VCaP (cell line): Measurements from ENCODE around the gene SCARF2.
"Not testable (repeated sequence)": the region's sequence is repeated elsewhere in the genome, so short reads cannot be mapped to it uniquely, and the experiment has no call there.

Source experiments
- H3K27ac ChIP-seq: fragments of 450-650 bp; 2 replicates; pipeline ENCODE4 v1.5.1; 2017
- TF ChIP-seq, protein P1 (sequence below): fragments of 450-650 bp; conservative IDR thresholded peaks from 2 replicates; pipeline ENCODE4 v1.5.1; 2017; ENCODE audit warnings: mild to moderate bottlenecking, moderate library complexity

The SCARF2 gene

GRCh38 chr22:20393705-20394476 is 43.7 kb downstream of the SCARF2 start, which contains the start of gene ZNF74:
ZNF74 (plus strand) TSS chr22:20394151; CDS start chr22:20394629, 478 bp downstream.
- TF ChIP-seq, protein P1, sequence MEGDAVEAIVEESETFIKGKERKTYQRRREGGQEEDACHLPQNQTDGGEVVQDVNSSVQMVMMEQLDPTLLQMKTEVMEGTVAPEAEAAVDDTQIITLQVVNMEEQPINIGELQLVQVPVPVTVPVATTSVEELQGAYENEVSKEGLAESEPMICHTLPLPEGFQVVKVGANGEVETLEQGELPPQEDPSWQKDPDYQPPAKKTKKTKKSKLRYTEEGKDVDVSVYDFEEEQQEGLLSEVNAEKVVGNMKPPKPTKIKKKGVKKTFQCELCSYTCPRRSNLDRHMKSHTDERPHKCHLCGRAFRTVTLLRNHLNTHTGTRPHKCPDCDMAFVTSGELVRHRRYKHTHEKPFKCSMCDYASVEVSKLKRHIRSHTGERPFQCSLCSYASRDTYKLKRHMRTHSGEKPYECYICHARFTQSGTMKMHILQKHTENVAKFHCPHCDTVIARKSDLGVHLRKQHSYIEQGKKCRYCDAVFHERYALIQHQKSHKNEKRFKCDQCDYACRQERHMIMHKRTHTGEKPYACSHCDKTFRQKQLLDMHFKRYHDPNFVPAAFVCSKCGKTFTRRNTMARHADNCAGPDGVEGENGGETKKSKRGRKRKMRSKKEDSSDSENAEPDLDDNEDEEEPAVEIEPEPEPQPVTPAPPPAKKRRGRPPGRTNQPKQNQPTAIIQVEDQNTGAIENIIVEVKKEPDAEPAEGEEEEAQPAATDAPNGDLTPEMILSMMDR: no peak
- H3K27ac ChIP-seq: peak within 1 kb of the TSS; percentile 88

GRCh38 chr22:20392983-20393704 is 44.5 kb downstream of the SCARF2 start:
- peak overlapping the region; percentile 88 for H3K27ac ChIP-seq
- TF ChIP-seq, protein P1: no peak

- H3K27ac ChIP-seq: not testable (repeated sequence)
Observed at GRCh38 chr22:20392365-20392881, 45.2 kb downstream of the SCARF2 start.

GRCh38 chr22:20391222-20391621 is 46.4 kb downstream of the SCARF2 start:
- H3K27ac ChIP-seq: no peak overlapping the region
- TF ChIP-seq, protein P1: no peak

DNA sequence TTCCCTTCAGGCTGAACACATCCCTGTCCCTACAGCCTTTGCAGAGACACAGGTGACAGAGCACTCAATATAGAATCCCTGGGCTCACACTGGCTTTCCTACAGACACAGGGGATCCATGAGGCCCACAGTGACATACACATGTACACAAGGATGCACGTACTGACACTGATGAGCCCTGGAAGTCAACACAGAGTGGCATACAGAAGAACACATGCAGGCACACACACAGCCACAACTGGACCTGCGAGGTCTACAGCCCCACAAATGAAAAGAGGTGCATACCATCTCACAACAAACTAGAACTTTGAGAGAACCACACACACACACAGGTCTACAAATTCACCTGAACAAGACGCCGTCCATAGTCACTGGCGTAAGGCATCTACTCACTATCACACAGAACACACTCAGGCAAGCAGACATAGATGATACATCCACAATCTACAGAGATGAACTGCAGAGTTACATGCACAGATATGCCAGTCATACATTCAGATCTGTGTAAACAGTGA is 47.2 kb downstream of the SCARF2 start:
- TF ChIP-seq, protein P1: no peak

DNA sequence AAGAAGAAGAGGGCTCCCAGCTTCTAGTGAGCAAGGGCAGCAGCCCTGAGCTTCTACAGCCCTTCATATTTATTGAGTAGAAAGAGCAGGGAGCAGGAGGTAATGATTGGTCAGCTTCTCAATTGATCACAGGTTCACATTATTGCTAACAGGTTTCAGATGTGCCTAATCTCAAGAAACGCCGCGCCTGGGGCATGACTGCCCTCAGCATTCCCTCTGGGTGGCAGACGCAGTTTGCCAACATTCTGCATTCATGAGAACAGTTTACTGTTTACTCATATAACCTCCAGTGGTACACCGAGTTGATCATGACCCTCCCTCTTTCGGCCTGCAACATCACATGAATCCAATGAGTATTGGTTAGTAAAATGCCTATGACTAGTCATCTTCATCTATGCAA is 48.3 kb downstream of the SCARF2 start:
- TF ChIP-seq, protein P1: no peak
- H3K27ac ChIP-seq: no peak overlapping the region

More for the DNA sequence above, 47.2 kb downstream of the SCARF2 start:
- no peak overlapping the region for H3K27ac ChIP-seq

DNA sequence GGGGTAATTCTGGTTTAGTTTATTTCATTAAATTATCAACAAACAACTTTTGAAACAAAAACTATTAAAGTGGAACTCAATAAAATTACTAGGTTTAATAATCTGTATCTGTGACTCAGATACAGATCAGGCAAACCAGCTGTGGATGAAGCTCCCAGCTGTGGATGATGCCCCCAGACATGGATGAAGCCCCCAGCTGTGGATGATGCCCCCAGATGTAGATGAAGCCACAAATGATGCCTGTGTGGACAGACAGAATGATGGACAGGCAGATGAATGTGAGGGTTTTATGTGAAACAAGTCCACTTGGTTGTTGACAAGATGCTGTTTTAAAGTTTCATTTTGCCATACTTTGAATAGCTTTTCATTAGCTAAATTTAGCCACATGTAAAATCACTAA is 49.4 kb downstream of the SCARF2 start:
- TF ChIP-seq, protein P1: no peak
- H3K27ac ChIP-seq: no peak overlapping the region
